K562 (cell line): ENCODE data around the gene TBX6. TPM values are rescaled to one million over a fixed set of nuclear protein-coding genes. Genes with fewer than 3 reads are reported as not detected.

Experiments used
- BRD9 ChIP-seq: fragments of 450-650 bp; IDR thresholded peaks from 2 replicates; pipeline ENCODE4 v1.6.1; 2018; ENCODE audit warnings: low read depth; ENCODE audit not compliant: partially characterized antibody
- CBX3 ChIP-seq, 2 experiments: IDR thresholded peaks; 1 replicate in 1 of 2; 2 replicates in 1 of 2; pipeline ENCODE4 v1.6.1; 2012; ENCODE audit warnings: inconsistent platforms in 2 of 2, low read length in 2 of 2, borderline replicate concordance in 1 of 2, control low read depth in 1 of 2
- CC2D1A ChIP-seq: fragments of 450-650 bp; IDR thresholded peaks from 2 replicates; pipeline ENCODE4 v1.6.1; 2017; ENCODE audit warnings: mild to moderate bottlenecking
- CREBBP ChIP-seq: IDR thresholded peaks from one replicate; pipeline ENCODE4 v1.6.1; 2012; ENCODE audit warnings: low read depth, mild to moderate bottlenecking, control low read depth, inconsistent platforms, low read length
- CTCF ChIP-seq, 3 experiments: IDR thresholded peaks in 2 of 3; conservative IDR thresholded peaks in 1 of 3; 2 replicates each; pipeline ENCODE4 v1.5.1; 2011 to 2012; ENCODE audit warnings: low read length in 3 of 3, mild to moderate bottlenecking in 3 of 3, control low read depth in 2 of 3, improper control_type of control experiment in 1 of 3, inconsistent platforms in 1 of 3, low read depth in 1 of 3, mixed read lengths in 1 of 3, moderate library complexity in 1 of 3; ENCODE audit not compliant: insufficient read depth in 2 of 3
- ERF ChIP-seq: fragments of 450-650 bp; formaldehyde crosslinking; IDR thresholded peaks from 2 replicates; pipeline ENCODE4 v1.4.0; 2020; ENCODE audit warnings: mild to moderate bottlenecking, mixed read lengths
- ESRRB ChIP-seq: fragments of 250-450 bp; sonication (Bioruptor Pico); IDR thresholded peaks from 2 replicates; pipeline ENCODE4 v1.5.0; 2020; ENCODE audit warnings: mild to moderate bottlenecking, moderate library complexity, borderline replicate concordance
- HDAC2 ChIP-seq: fragments of 450-650 bp; IDR thresholded peaks from 2 replicates; pipeline ENCODE4 v1.6.1; 2016; ENCODE audit warnings: mild to moderate bottlenecking
- HMG20B ChIP-seq: fragments of 250-450 bp; sonication (Bioruptor Pico); IDR thresholded peaks from 2 replicates; pipeline ENCODE4 v1.5.0; 2021; ENCODE audit warnings: mild to moderate bottlenecking
- MBD2 ChIP-seq: sonication (generic); IDR thresholded peaks from 2 replicates; pipeline ENCODE4 v1.6.1; 2016; ENCODE audit warnings: low read depth, borderline replicate concordance
- NELFE ChIP-seq: IDR thresholded peaks from 2 replicates; pipeline ENCODE4 v1.6.1; 2011; ENCODE audit warnings: mild to moderate bottlenecking; ENCODE audit not compliant: insufficient read depth, insufficient read length
- NFIC ChIP-seq: fragments of 450-650 bp; IDR thresholded peaks from 2 replicates; pipeline ENCODE4 v1.6.1; 2017; ENCODE audit warnings: mild to moderate bottlenecking, inconsistent platforms
- PCBP1 ChIP-seq: fragments of 200-400 bp; formaldehyde crosslinking; IDR thresholded peaks from 2 replicates; pipeline ENCODE4 v1.6.1; 2018; ENCODE audit warnings: mild to moderate bottlenecking, low read depth, low read length; ENCODE audit not compliant: poor library complexity, severe bottlenecking
- RAD21 ChIP-seq, 2 experiments: fragments of 250-450 bp in 1 of 2; fragments of 450-650 bp in 1 of 2; sonication (Bioruptor Pico) in 1 of 2; formaldehyde crosslinking in 1 of 2; IDR thresholded peaks in 1 of 2; conservative IDR thresholded peaks in 1 of 2; 2 replicates each; pipeline versions ENCODE4 v1.4.0 to v1.8.0; 2020 to 2022; ENCODE audit warnings: mild to moderate bottlenecking in 2 of 2, moderate library complexity in 1 of 2
- RBM39 ChIP-seq: fragments of 200-400 bp; formaldehyde crosslinking; optimal IDR thresholded peaks from 2 replicates; pipeline ENCODE3; 2018; ENCODE audit warnings: low read depth, low read length
- RFX1 ChIP-seq: fragments of 450-650 bp; IDR thresholded peaks from 2 replicates; pipeline ENCODE4 v1.6.1; 2016; ENCODE audit warnings: mild to moderate bottlenecking, moderate library complexity
- U2AF2 ChIP-seq: fragments of 200-400 bp; formaldehyde crosslinking; optimal IDR thresholded peaks from 2 replicates; pipeline ENCODE3; 2017; ENCODE audit warnings: low read depth, mild to moderate bottlenecking, low read length
- VEZF1 ChIP-seq: fragments of 200-800 bp; sonication (Bioruptor generic); IDR thresholded peaks from 2 replicates; pipeline ENCODE4 v1.6.1; 2017; ENCODE audit warnings: missing genetic modification characterization, missing compliant biosample characterization
- ZFX ChIP-seq: sonication (generic); formaldehyde crosslinking; IDR thresholded peaks from 2 replicates; pipeline ENCODE4 v1.8.0; 2022; ENCODE audit warnings: mild to moderate bottlenecking, missing genetic modification reagents, moderate library complexity
- ZKSCAN3 ChIP-seq: fragments of 250-450 bp; sonication (Bioruptor Pico); IDR thresholded peaks from 2 replicates; pipeline ENCODE4 v1.4.0; 2020
- ZNF124 ChIP-seq: sonication (generic); formaldehyde crosslinking; IDR thresholded peaks from 2 replicates; pipeline ENCODE4 v1.8.1; 2022; ENCODE audit warnings: missing genetic modification reagents
- ZNF77 ChIP-seq: fragments of 250-450 bp; sonication (Bioruptor Pico); IDR thresholded peaks from 2 replicates; pipeline ENCODE4 v1.5.0; 2020
- ZNF778 ChIP-seq: fragments of 450-650 bp; formaldehyde crosslinking; IDR thresholded peaks from 2 replicates; pipeline ENCODE4 v1.4.0; 2020; ENCODE audit warnings: mild to moderate bottlenecking, moderate library complexity
- polyA plus RNA-seq, 8 experiments: library from polyadenylated mRNA; depleted of rRNA in 4 of 8; stranded (reverse) in 5 of 8; unstranded in 3 of 8; fragments of >200 nt; fragmentation: Nextera tagmentation in 2 of 8; fragmentation: Illumina TruSeq in 1 of 8; extraction: Ambion mirVana in 2 of 8; extraction: Trizol in 1 of 8; gene quantifications; 2 replicates each; pipeline versions ENCODE4 v1.2.1 to v1.2.3, GENCODE V29; 2011 to 2014; ENCODE audit warnings: inconsistent platforms in 1 of 8, missing spikeins in 1 of 8
- total RNA-seq, 7 experiments: library from RNA; depleted of rRNA in 6 of 7; stranded (reverse); fragments of >200 nt in 6 of 7; fragmentation: Illumina TruSeq in 2 of 7; extraction: Trizol in 2 of 7; gene quantifications; 2 replicates each; pipeline versions ENCODE4 v1.2.1 to v1.2.3, GENCODE V29; 2011 to 2021; ENCODE audit warnings: low replicate concordance in 1 of 7
- TF ChIP-seq, protein P1 (sequence below): sonication (generic); formaldehyde crosslinking; IDR thresholded peaks from 2 replicates; pipeline ENCODE4 v1.8.0; 2022; ENCODE audit warnings: missing genetic modification reagents, mild to moderate bottlenecking, moderate library complexity, borderline replicate concordance

The TBX6 gene
- total and polyA plus RNA-seq, 9 of the 15 experiments (the other 6 are each of a cell fraction or from before 2014, with no cell fraction given) = 0.07 to 0.58 (median 0.11) TPM; not detected in 2

DNA sequence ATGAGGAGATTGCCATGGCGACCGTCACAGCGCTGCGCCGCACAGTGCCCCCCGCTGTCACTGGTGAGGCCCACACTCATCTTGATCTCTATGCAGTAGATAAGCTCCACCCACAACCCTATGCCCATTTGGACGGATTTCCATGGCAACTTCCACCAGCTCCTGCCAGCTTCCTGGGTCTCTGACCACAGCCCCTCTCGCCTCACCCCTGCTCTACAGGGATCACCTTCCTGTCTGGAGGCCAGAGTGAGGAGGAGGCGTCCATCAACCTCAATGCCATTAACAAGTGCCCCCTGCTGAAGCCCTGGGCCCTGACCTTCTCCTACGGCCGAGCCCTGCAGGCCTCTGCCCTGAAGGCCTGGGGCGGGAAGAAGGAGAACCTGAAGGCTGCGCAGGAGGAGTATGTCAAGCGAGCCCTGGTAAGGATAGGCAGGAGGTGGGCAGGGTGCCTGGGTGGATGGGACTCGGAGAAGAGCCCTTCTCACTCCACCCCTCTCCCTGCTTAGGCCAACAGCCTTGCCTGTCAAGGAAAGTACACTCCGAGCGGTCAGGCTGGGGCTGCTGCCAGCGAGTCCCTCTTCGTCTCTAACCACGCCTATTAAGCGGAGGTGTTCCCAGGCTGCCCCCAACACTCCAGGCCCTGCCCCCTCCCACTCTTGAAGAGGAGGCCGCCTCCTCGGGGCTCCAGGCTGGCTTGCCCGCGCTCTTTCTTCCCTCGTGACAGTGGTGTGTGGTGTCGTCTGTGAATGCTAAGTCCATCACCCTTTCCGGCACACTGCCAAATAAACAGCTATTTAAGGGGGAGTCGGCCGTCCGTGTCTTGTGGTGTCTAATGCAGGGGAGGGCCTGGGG lies 21.9 kb downstream of the TBX6 start (continued):
- peak in 1 of 3 experiments; percentile 13; a peak in 1 of 6 replicates for TF ChIP-seq CTCF (IDR thresholded peaks at IDR 0.05 in 2 of 3, conservative IDR thresholded peaks at IDR 0.05 in 1 of 3; ENCODE audit: insufficient read depth in 2 of 3, low read depth in 1 of 3, low read length in 3 of 3)
- TF ChIP-seq ZFX = peak; percentile 41; the same call in 1 of the 2 replicates
- TF ChIP-seq ERF (CRISPR knock-in tag) = no peak
- no peak for TF ChIP-seq ESRRB (CRISPR knock-in tag)
- no peak for TF ChIP-seq U2AF2
- TF ChIP-seq VEZF1 (CRISPR knock-in tag) = peak; percentile 24; the same call in 1 of the 2 replicates
- TF ChIP-seq BRD9 = no peak
- no peak for TF ChIP-seq NELFE
- no peak for TF ChIP-seq ZNF77 (CRISPR knock-in tag)
- TF ChIP-seq ZNF124 (CRISPR knock-in tag) = no peak
- TF ChIP-seq HDAC2 = no peak
- no peak for TF ChIP-seq ZNF778
- TF ChIP-seq CC2D1A = no peak
- no peak for TF ChIP-seq HMG20B (CRISPR knock-in tag)
- no peak for TF ChIP-seq RAD21 (CRISPR knock-in tag; conservative IDR thresholded peaks at IDR 0.05 in 1 of 2, IDR thresholded peaks at IDR 0.05 in 1 of 2)
- no peak for TF ChIP-seq PCBP1
- TF ChIP-seq RFX1 = peak; percentile 75
- no peak for TF ChIP-seq CREBBP
- no peak for TF ChIP-seq CBX3 (IDR thresholded peaks at IDR 0.05; ENCODE audit: borderline replicate concordance in 1 of 2, low read length in 2 of 2)
- TF ChIP-seq, protein P1, sequence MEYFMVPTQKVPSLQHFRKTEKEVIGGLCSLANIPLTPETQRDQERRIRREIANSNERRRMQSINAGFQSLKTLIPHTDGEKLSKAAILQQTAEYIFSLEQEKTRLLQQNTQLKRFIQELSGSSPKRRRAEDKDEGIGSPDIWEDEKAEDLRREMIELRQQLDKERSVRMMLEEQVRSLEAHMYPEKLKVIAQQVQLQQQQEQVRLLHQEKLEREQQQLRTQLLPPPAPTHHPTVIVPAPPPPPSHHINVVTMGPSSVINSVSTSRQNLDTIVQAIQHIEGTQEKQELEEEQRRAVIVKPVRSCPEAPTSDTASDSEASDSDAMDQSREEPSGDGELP (CRISPR knock-in tag) = 0 out of 2 replicates have a peak, but pooled peaks have one; percentile 23
- no peak for TF ChIP-seq MBD2
- TF ChIP-seq NFIC = peak; percentile 40; the same call in 1 of the 2 replicates
- no peak for TF ChIP-seq RBM39
- no peak for TF ChIP-seq ZKSCAN3 (CRISPR knock-in tag)
